Measurements from ENCODE around the gene ZBTB33.

The ZBTB33 gene

GRCh38 chrX:120264341-120264740, 13.7 kb downstream of the ZBTB33 start:
- no peak for DNase-seq

DNA sequence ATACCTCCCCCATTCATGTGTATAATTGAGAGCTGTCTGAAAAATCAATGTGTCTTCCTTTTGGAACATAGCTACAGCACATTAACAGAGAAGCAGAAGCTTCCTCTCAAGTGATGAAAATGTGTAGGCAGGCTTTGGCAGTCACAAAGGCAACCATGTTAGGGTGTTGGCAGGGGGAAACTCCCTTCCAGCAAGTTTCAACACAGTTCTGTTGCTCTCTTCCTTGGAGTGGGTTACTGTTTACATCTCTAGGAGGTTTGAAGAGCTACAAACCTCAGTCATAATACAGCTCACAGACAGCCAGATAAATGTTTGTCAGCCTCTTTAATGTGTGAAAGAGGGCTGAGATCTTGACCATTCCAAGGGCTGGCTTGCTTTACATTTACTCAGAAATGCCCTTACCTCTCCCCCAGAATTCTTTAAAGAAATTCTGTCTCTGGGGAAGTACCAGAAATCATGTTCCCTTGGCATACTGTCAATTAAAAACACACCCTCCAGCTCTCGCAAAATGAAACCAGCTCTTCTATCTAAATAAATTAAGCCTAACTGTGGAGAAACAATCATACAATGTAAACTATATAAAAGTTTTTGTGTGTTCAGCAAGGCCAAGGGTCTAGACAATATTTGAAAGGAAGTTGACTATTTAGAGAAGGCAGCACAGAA, 18.9 kb downstream of the ZBTB33 start:
- DNase-seq: no peak

DNA sequence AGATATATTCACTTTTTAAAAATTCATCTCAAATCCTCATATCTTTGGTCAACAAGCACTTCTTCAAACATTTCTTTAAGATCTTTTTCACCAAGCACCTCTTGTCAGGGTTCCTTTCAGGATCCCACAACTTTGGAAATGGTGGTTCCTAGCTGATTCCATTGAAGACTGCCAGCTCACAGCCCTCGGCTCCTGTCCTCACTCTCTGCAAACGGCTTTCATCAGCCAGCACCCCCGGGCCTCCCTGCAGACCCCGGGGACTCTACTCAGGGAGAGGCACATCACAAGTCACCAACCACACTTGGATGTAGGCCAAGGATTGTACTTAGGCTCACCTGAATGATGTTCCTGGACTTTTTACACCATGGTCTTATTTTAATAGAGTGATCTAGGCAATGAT, 20.0 kb downstream of the ZBTB33 start:
- DNase-seq: no peak

GRCh38 chrX:120271218-120271617, 20.6 kb downstream of the ZBTB33 start:
- DNase-seq: no peak

- no peak for DNase-seq
Observed at GRCh38 chrX:120274145-120274544, 23.5 kb downstream of the ZBTB33 start.

GRCh38 chrX:120274958-120275357, 24.3 kb downstream of the ZBTB33 start:
- no peak for DNase-seq

- no peak for DNase-seq
Observed at GRCh38 chrX:120281021-120281624, 30.5 kb downstream of the ZBTB33 start.

- no peak for DNase-seq
Observed at GRCh38 chrX:120281761-120282160, 31.1 kb downstream of the ZBTB33 start.

DNA sequence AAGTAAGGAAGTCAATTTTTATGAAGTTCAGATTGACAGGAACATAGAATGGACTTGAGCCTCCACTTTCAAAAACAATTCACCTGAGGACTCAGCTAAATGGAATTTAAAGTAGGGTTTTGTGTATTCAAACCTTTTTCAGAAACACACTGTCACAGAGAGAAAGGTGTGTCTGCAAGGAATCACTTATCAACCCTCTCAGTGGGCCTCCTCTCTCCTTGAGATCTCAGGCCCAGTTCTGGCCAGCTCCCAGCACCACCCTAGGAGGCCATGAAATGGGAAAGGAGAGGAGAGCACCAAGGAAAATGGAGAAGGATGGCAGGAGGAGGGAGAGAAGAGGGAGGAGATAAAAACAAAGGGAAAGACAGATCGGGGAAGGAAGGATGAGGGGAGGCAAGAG, 32.1 kb downstream of the ZBTB33 start:
- DNase-seq: no peak

DNA sequence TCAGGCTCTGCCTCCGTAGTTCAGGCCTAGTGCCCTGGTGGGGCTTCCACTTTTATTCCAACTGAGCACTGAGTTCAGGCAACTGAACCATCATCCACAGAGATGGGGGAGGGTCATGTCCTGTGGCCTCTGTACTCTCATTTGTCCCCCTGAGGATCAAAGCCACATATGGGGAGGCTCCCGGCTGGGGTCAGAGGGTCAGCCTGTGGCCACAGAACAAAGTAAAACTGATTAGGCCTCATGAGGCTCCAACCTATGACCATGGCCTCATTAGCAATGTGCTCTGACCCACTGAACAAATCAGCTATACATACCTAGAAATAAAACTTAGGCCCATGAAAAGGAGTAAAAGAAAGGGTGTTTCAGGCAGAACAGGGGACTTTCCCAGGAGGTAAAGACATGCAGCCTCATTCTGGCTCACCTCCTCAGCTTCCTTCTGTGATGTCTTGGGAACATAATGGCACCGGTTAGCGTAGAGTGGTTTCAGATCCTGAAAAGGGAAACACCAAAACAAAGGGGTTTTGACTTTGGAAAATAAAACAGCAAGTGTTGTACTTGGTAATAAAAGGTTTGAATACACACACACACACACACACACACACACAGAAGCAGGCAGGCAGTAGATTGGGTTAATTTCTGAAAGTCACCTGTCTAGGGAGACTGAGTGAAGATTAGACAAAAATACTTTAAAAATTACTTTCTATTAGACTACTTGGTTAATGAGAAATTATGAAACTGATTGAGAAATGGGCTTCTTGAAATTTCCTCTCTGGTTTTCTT, 36.3 kb downstream of the ZBTB33 start:
- no peak for DNase-seq

DNA sequence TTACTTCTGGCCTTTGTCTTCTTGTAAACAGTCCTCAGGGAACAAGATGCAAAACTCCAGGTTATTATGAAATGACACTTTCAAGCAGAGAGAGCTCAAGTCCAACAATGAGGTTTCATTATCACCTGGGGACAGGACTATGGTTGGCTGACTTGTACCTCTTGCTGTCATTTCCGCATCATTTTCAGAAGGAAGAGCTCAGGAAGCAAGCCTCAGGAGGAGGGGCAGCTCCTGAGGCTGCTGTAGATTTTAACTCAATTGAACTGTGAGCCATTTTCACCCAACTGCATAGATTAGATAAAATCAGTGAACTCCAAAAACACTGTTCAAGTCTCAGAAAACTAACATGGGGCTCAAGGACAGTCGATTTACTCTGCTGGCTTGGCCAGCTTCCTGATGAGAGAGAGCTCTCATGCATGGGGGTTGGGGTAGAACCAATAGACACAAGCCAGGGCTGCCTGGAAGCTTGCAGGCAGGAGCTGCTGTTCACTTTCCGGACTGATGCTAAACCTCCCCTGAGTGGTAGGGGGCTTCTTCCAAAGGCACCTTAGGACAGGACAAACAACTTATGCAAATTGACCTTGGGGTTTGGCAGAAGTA, 37.0 kb downstream of the ZBTB33 start:
- no peak for DNase-seq

- no peak for DNase-seq
Observed at GRCh38 chrX:120290107-120290506, 39.5 kb downstream of the ZBTB33 start.

DNA sequence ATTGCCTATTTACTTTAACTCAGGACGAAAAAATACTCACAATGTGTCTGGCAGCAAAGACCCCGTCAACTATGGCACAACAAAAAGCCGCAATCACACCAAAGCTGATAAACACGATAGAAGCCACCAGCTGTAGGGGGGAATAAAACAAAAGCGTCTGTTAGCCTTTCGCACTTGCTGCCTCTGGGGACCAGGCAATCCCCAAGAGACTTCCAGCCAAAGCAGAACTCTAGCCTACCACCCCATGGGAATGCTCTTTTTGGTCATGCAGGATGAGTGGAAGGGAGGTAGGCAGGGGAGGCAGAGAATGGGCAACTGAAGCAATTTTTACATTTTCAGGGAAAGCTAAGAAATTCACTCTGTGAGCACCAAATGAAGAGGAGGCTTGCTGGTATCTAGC, 40.6 kb downstream of the ZBTB33 start:
- no peak for DNase-seq

DNA sequence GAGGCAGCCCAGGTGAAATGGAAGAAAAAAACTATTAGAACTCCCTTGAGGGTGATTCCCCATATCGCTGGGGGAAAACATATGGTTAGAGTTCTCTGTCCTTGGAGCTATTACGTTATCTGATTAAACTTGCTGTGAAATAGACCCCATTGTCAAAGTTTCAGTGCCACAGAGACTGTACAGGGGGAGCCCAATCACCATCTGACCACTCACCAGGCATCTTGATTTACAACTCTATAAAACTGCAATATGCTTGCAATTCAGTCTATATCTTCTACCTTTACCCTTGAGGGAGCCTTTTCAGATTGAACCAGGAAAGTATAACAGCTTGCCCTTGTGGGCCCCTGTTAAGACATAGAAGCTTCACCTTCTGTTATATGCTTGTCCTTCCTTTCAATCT, 42.4 kb downstream of the ZBTB33 start:
- no peak for DNase-seq

- no peak for DNase-seq
Observed at GRCh38 chrX:120294651-120295050, 44.0 kb downstream of the ZBTB33 start.

- DNase-seq: no peak
Observed at GRCh38 chrX:120297923-120298322, 47.3 kb downstream of the ZBTB33 start.

DNA sequence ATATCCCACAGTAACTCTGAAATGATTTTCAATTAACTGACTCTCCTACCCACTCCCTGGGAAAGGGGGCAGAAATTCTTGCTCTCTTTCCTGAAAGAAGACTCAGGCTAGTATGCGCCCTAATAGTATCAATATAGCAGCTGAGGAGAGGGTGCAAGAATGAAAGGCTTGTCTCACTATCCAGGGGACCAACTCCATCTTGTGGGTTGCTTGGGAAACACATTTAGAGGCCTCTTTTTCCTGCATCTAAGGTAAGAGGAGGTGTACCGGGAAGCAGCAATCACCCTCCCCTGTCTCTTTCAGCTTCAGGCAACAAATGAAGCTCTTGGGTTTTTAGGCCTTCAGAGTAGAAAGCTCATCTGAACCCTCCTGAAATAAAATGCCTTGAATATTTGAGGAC, 49.3 kb downstream of the ZBTB33 start:
- no peak for DNase-seq

DNA sequence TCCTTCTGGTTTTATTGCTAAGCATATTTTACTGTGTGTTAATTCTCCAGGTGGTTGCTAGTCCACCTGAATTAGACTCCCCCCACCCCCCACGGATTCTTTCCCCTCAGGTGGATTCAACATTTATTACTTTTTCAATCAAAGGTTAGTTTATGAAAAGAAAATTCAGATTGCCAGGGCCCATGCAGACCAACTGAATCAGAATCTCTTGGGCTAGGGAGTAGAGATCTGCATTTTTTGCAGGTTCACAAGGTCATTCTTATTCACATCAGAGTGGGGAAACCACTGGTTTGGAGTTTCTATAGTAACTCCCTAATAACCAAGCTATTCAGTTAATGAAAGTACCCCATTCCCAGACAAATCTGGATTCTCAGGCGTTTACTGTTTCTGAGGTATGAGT, 50.9 kb downstream of the ZBTB33 start:
- no peak for DNase-seq

DNA sequence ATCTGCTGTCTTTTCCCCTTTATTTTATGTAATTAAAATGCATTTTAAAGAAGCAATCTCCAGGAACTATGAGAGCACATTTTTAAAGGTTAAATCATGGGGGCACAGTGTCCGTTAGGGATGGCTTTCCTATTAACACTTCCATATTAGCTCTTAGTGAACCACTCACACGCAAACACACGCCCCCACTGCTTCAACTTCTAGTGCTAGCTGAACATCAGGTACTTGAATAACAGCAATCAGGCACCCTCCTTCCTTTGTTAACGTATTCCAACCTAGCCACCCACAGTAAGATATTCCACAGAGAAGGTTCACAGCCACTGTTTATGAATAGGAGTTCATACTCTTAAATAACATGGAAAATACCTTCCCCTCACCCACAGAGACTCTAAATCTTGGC, 51.3 kb downstream of the ZBTB33 start:
- DNase-seq: no peak

DNA sequence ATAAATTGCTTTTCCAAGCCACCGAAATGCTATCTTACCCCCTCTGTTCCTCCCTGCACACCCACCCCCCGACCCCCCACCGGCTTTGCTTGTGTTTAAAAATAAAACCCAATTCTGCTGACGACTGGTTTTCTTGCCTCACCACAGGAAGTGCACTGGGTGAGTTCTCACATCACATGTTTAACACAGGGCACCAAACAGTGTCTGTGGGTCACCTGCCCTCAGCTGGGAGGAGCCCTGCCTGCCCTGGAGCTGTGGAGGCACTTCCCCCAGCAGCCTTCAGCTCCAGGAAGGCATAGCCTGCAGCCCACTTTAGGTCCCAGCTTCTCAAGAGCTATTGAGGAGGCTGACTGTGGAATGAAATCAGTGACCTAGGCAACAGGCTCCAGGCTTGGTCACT, 51.8 kb downstream of the ZBTB33 start:
- peak; percentile 30 for DNase-seq

- no peak for DNase-seq
Observed at GRCh38 chrX:120304256-120304655, 53.6 kb downstream of the ZBTB33 start.

DNA sequence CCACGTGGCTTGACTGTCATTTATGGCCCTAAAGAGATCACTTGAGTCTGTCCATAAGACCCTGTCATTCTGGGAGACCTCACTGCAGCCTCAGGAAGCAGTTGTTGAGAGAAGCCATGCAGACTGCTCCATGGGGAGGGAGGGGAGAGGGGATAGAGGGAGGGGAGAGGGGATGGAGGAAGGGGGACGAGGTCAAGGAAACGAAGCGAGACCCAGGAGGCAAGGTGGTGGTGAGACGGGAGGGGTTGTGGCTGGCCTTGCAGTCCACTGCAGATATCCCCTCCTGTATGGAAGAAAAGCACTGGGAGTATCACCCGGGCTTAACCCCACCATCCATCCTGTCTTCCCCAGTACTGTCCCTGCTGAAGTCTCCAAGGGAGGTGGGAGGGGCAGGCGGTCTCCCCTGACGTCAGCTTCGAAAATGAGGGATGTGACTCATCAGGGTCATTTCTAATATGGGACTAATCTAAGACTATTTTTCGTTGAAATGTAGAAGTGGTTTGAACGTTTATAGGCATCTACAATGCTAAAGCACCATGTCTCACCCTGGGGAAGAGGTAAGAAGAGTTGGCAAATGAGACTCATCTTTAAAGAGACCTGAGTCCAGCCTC, 55.0 kb downstream of the ZBTB33 start:
- DNase-seq: no peak

DNA sequence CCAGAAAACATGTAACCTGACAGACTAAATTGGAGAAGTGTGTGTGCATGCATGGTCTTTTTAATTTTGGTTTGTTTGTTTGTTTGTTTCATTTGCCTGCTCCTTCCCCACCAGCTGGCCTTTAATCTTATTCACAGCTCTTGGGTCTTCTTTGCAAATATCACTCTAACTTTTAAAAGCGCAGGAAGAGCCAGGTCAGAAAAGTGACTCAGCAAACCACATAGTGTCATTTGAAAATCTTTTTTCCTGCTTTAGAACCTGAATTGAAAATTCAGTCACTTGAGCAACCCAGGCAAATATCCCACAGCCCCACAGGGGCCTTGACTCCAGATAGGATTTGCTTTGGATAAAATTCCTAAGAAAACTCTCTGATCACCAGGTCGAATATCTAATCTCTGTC, 56.0 kb downstream of the ZBTB33 start:
- DNase-seq: no peak

Measured in activated T-cell treated with anti-CD3 and anti-CD28 coated beads, Interleukin-2, amount 50 U/mL, for 1 hour (primary cell).